ENCODE data around the gene PRKCE. TPM values are rescaled to one million over a fixed set of nuclear protein-coding genes. Genes with fewer than 3 reads are reported as not detected.
A peak's percentile ranks its signal among the peaks of the same experiment; 100 is the strongest.

The PRKCE gene
- total RNA-seq, 1 donor from 2014 or later = 15.7 TPM

- DNase-seq = no peak
Observed at GRCh38 chr2:46014911-46015654, 363.6 kb downstream of the PRKCE start.

GRCh38 chr2:46015671-46016070 lies 364.2 kb downstream of the PRKCE start:
- DNase-seq = no peak

- no peak for DNase-seq
Observed at GRCh38 chr2:46016091-46016490, 364.6 kb downstream of the PRKCE start.

- DNase-seq = no peak
Observed at GRCh38 chr2:46018773-46019591, 367.5 kb downstream of the PRKCE start.

- DNase-seq = no peak
Observed at GRCh38 chr2:46020416-46020815, 368.9 kb downstream of the PRKCE start.

GRCh38 chr2:46023165-46023854 lies 371.8 kb downstream of the PRKCE start:
- no peak for DNase-seq

- DNase-seq = no peak
Observed at GRCh38 chr2:46024146-46024779, 372.8 kb downstream of the PRKCE start.

GRCh38 chr2:46025081-46025480 lies 373.6 kb downstream of the PRKCE start:
- no peak for DNase-seq

GRCh38 chr2:46025676-46026075 lies 374.2 kb downstream of the PRKCE start:
- no peak for DNase-seq

- no peak for DNase-seq
Observed at GRCh38 chr2:46026431-46026830, 375.0 kb downstream of the PRKCE start.

- DNase-seq = peak; percentile 53
Observed at GRCh38 chr2:46029332-46029811, 377.9 kb downstream of the PRKCE start.

GRCh38 chr2:46030330-46030729 lies 378.9 kb downstream of the PRKCE start:
- DNase-seq = no peak

GRCh38 chr2:46032161-46032813 lies 380.8 kb downstream of the PRKCE start:
- DNase-seq = no peak

GRCh38 chr2:46032996-46033395 lies 381.5 kb downstream of the PRKCE start:
- no peak for DNase-seq

- no peak for DNase-seq
Observed at GRCh38 chr2:46034535-46034934, 383.1 kb downstream of the PRKCE start.

GRCh38 chr2:46036929-46037328 lies 385.5 kb downstream of the PRKCE start:
- DNase-seq = no peak

GRCh38 chr2:46039543-46040303 lies 388.2 kb downstream of the PRKCE start:
- DNase-seq = no peak

- DNase-seq = no peak
Observed at GRCh38 chr2:46040563-46041155, 389.2 kb downstream of the PRKCE start.

- DNase-seq = no peak
Observed at GRCh38 chr2:46041434-46041833, 390.0 kb downstream of the PRKCE start.

GRCh38 chr2:46042207-46042637 lies 390.7 kb downstream of the PRKCE start:
- no peak for DNase-seq

- no peak for DNase-seq
Observed at GRCh38 chr2:46042711-46043110, 391.2 kb downstream of the PRKCE start.

Measured in tongue (tissue), 2 donors.